Upper lobe of left lung (tissue), 4 donors: Measurements from ENCODE around the gene GRID1.

Experiments
- EP300 ChIP-seq, 4 donors: sonication (generic); formaldehyde crosslinking; IDR thresholded peaks; one replicate each; pipeline ENCODE4 v1.5.1; 2017; ENCODE audit warnings: antibody characterized with exemption in 4 of 4, control low read depth in 2 of 4
- TF ChIP-seq, protein P1 (sequence below), 6 experiments: fragments of 450-650 bp in 4 of 6; fragments of 200-600 bp in 2 of 6; sonication (generic) in 2 of 6; IDR thresholded peaks; one replicate each; pipeline ENCODE4 v1.5.1; 2016 to 2019; ENCODE audit warnings: antibody characterized with exemption in 6 of 6

GRCh38 chr10:86036544-86036831 lies 330.1 kb downstream of the GRID1 start:
- no peak for TF ChIP-seq EP300 (IDR thresholded peaks at IDR 0.05)
- TF ChIP-seq, protein P1, sequence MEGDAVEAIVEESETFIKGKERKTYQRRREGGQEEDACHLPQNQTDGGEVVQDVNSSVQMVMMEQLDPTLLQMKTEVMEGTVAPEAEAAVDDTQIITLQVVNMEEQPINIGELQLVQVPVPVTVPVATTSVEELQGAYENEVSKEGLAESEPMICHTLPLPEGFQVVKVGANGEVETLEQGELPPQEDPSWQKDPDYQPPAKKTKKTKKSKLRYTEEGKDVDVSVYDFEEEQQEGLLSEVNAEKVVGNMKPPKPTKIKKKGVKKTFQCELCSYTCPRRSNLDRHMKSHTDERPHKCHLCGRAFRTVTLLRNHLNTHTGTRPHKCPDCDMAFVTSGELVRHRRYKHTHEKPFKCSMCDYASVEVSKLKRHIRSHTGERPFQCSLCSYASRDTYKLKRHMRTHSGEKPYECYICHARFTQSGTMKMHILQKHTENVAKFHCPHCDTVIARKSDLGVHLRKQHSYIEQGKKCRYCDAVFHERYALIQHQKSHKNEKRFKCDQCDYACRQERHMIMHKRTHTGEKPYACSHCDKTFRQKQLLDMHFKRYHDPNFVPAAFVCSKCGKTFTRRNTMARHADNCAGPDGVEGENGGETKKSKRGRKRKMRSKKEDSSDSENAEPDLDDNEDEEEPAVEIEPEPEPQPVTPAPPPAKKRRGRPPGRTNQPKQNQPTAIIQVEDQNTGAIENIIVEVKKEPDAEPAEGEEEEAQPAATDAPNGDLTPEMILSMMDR (IDR thresholded peaks at IDR 0.05): no peak
